ENCODE results near the gene TAPBP. TPM values are rescaled to one million over a fixed set of nuclear protein-coding genes. Genes with fewer than 3 reads are reported as not detected.

TAPBP gene
- total and polyA plus RNA-seq, 9 of the 15 experiments (the other 6 are each of a cell fraction or from before 2014, with no cell fraction given) = 5.6 to 74.0 (median 22.3) TPM

- TF ChIP-seq FOXA3 (CRISPR knock-in tag; conservative IDR thresholded peaks at IDR 0.05 in 1 of 2, IDR thresholded peaks at IDR 0.05 in 1 of 2) = peak in 1 of 2 experiments; percentile 42; a peak in 1 of 4 replicates
- no peak; the same call in 1 of the 2 replicates for TF ChIP-seq ZNF253 (CRISPR knock-in tag; conservative IDR thresholded peaks at IDR 0.05)
- TF ChIP-seq THRAP3 (IDR thresholded peaks at IDR 0.05; ENCODE audit: borderline replicate concordance) = peak; percentile 54; the same call in 1 of the 2 replicates
- TF ChIP-seq, protein P1, sequence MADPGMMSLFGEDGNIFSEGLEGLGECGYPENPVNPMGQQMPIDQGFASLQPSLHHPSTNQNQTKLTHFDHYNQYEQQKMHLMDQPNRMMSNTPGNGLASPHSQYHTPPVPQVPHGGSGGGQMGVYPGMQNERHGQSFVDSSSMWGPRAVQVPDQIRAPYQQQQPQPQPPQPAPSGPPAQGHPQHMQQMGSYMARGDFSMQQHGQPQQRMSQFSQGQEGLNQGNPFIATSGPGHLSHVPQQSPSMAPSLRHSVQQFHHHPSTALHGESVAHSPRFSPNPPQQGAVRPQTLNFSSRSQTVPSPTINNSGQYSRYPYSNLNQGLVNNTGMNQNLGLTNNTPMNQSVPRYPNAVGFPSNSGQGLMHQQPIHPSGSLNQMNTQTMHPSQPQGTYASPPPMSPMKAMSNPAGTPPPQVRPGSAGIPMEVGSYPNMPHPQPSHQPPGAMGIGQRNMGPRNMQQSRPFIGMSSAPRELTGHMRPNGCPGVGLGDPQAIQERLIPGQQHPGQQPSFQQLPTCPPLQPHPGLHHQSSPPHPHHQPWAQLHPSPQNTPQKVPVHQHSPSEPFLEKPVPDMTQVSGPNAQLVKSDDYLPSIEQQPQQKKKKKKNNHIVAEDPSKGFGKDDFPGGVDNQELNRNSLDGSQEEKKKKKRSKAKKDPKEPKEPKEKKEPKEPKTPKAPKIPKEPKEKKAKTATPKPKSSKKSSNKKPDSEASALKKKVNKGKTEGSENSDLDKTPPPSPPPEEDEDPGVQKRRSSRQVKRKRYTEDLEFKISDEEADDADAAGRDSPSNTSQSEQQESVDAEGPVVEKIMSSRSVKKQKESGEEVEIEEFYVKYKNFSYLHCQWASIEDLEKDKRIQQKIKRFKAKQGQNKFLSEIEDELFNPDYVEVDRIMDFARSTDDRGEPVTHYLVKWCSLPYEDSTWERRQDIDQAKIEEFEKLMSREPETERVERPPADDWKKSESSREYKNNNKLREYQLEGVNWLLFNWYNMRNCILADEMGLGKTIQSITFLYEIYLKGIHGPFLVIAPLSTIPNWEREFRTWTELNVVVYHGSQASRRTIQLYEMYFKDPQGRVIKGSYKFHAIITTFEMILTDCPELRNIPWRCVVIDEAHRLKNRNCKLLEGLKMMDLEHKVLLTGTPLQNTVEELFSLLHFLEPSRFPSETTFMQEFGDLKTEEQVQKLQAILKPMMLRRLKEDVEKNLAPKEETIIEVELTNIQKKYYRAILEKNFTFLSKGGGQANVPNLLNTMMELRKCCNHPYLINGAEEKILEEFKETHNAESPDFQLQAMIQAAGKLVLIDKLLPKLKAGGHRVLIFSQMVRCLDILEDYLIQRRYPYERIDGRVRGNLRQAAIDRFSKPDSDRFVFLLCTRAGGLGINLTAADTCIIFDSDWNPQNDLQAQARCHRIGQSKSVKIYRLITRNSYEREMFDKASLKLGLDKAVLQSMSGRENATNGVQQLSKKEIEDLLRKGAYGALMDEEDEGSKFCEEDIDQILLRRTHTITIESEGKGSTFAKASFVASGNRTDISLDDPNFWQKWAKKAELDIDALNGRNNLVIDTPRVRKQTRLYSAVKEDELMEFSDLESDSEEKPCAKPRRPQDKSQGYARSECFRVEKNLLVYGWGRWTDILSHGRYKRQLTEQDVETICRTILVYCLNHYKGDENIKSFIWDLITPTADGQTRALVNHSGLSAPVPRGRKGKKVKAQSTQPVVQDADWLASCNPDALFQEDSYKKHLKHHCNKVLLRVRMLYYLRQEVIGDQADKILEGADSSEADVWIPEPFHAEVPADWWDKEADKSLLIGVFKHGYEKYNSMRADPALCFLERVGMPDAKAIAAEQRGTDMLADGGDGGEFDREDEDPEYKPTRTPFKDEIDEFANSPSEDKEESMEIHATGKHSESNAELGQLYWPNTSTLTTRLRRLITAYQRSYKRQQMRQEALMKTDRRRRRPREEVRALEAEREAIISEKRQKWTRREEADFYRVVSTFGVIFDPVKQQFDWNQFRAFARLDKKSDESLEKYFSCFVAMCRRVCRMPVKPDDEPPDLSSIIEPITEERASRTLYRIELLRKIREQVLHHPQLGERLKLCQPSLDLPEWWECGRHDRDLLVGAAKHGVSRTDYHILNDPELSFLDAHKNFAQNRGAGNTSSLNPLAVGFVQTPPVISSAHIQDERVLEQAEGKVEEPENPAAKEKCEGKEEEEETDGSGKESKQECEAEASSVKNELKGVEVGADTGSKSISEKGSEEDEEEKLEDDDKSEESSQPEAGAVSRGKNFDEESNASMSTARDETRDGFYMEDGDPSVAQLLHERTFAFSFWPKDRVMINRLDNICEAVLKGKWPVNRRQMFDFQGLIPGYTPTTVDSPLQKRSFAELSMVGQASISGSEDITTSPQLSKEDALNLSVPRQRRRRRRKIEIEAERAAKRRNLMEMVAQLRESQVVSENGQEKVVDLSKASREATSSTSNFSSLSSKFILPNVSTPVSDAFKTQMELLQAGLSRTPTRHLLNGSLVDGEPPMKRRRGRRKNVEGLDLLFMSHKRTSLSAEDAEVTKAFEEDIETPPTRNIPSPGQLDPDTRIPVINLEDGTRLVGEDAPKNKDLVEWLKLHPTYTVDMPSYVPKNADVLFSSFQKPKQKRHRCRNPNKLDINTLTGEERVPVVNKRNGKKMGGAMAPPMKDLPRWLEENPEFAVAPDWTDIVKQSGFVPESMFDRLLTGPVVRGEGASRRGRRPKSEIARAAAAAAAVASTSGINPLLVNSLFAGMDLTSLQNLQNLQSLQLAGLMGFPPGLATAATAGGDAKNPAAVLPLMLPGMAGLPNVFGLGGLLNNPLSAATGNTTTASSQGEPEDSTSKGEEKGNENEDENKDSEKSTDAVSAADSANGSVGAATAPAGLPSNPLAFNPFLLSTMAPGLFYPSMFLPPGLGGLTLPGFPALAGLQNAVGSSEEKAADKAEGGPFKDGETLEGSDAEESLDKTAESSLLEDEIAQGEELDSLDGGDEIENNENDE (IDR thresholded peaks at IDR 0.05; ENCODE audit: low read depth, low read length) = no peak
- TF ChIP-seq NCOA2 (IDR thresholded peaks at IDR 0.05; ENCODE audit: partially characterized antibody in 2 of 2) = no peak
- TF ChIP-seq BRCA1 (IDR thresholded peaks at IDR 0.05) = no peak
- TF ChIP-seq BRCA1 (CRISPR knock-in tag; IDR thresholded peaks at IDR 0.05) = no peak
- no peak for TF ChIP-seq SP2 (IDR thresholded peaks at IDR 0.05; ENCODE audit: extremely low read depth, low read depth, low read length, poor library complexity, severe bottlenecking)
- TF ChIP-seq NR3C1 (CRISPR knock-in tag; IDR thresholded peaks at IDR 0.05) = no peak
- no peak for TF ChIP-seq ZNF655 (CRISPR knock-in tag; IDR thresholded peaks at IDR 0.05)
- no peak for TF ChIP-seq JUND (IDR thresholded peaks at IDR 0.05; ENCODE audit: borderline replicate concordance, low read depth, low read length)
- no peak for TF ChIP-seq JUND (tag; IDR thresholded peaks at IDR 0.05; ENCODE audit: borderline replicate concordance, low read depth, low read length)
- TF ChIP-seq SMAD4 (CRISPR knock-in tag; conservative IDR thresholded peaks at IDR 0.05) = no peak
These were observed 41.4 kb downstream of the TAPBP start (continued) for GRCh38 chr6:33272275-33273128.

Measured in K562 (cell line).